GM21526 (cell line): ENCODE data around the gene TMUB1.

ENCODE experiments used
- ATAC-seq: cut with Tn5 transposase; IDR thresholded peaks from one replicate; pipeline ENCODE4 v1.9.1; 2021; ENCODE audit warnings: moderate library complexity; ENCODE audit not compliant: unreplicated experiment, low FRiP score

Gene TMUB1

GRCh38 chr7:151035026-151035717 lies 48.1 kb downstream of the TMUB1 start:
- no peak for ATAC-seq

GRCh38 chr7:151034312-151035025 lies 48.8 kb downstream of the TMUB1 start:
- no peak for ATAC-seq

GRCh38 chr7:151033864-151034249 lies 49.4 kb downstream of the TMUB1 start:
- ATAC-seq: no peak

- no peak for ATAC-seq
Observed at GRCh38 chr7:151032936-151033863, 50.1 kb downstream of the TMUB1 start.
